Breast epithelium (tissue), 3 donors: ENCODE data around the gene MUC5AC.

Experiments used
- POLR2A ChIP-seq: fragments of 450-650 bp; IDR thresholded peaks from one replicate; pipeline ENCODE4 v1.6.1; 2016; ENCODE audit warnings: antibody characterized with exemption, mild to moderate bottlenecking, moderate library complexity
- POLR2AphosphoS5 ChIP-seq, 3 donors: sonication (generic); formaldehyde crosslinking; IDR thresholded peaks; one replicate each; pipeline ENCODE4 v1.6.1; 2017; ENCODE audit warnings: antibody characterized with exemption in 3 of 3
- TF ChIP-seq, protein P1 (sequence below), 3 donors: fragments of 450-650 bp; IDR thresholded peaks; one replicate each; pipeline ENCODE4 v1.5.1; 2016 to 2017; ENCODE audit warnings: antibody characterized with exemption in 3 of 3, mild to moderate bottlenecking in 3 of 3, moderate library complexity in 3 of 3

DNA sequence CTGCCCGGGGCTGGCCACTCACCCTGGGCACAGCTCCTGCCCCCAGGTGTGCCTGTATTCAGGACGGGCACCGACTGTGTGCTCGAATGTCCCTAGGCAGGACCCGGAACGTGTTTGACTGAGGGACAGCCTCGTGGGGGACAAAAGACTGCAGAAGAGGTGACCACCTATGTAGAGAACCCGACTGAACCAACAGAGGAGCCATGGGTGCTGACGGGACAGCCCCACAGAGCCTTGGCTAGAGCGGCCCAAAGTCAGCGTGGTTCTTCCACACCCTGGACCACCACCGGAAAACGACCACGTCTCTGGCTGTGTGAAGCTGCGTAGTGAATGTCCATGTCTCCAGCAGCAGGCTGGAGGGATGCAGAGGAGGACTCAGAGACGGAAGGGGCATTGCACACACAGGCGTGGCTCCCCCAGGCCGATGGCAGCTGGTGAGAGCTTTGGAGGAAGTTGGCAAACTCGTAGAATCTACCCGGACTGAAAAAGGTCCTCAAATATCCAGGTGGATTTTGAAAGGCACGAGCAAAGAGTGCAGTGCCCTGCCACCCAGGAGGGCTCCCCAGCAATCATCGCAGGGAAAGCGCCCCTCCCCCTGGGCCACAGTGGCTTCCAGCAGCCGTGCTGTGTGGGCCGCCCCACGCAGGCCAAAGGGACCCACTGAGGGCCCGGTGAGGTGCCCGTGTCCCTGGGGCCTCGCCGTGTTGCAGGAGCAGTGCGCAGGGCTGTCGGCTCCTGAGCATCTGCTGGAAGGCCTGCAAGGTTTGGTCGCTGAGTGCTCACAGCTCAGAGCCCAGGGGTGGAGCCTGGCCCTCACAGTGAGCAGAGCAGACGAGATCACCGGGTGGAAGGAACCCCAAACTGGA lies 47.6 kb downstream of the MUC5AC start:
- TF ChIP-seq, protein P1, sequence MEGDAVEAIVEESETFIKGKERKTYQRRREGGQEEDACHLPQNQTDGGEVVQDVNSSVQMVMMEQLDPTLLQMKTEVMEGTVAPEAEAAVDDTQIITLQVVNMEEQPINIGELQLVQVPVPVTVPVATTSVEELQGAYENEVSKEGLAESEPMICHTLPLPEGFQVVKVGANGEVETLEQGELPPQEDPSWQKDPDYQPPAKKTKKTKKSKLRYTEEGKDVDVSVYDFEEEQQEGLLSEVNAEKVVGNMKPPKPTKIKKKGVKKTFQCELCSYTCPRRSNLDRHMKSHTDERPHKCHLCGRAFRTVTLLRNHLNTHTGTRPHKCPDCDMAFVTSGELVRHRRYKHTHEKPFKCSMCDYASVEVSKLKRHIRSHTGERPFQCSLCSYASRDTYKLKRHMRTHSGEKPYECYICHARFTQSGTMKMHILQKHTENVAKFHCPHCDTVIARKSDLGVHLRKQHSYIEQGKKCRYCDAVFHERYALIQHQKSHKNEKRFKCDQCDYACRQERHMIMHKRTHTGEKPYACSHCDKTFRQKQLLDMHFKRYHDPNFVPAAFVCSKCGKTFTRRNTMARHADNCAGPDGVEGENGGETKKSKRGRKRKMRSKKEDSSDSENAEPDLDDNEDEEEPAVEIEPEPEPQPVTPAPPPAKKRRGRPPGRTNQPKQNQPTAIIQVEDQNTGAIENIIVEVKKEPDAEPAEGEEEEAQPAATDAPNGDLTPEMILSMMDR (IDR thresholded peaks at IDR 0.05): no peak
- TF ChIP-seq POLR2A (no peak), POLR2AphosphoS5 (IDR thresholded peaks at IDR 0.05) (no peak)
